ENCODE results near the gene HAGH.

Gene HAGH

GRCh38 chr16:1823821-1824220 lies 2.8 kb downstream of the HAGH start:
- no peaks in the 10 kb centered on the region for H3K9me2 ChIP-seq (replicated peaks; ENCODE audit: insufficient read depth, low read length)

GRCh38 chr16:1822801-1823200 lies 3.8 kb downstream of the HAGH start:
- H3K4me1 ChIP-seq (ENCODE audit: low read length): peaks cover 5% of the 10 kb centered on the region; the same call in 1 of the 2 replicates
- H2AFZ ChIP-seq (ENCODE audit: low read length): no peak overlapping the region
- TF ChIP-seq EZH2 (optimal IDR thresholded peaks at IDR 0.05; ENCODE audit: low read depth, low read length) (no peak), EZH2phosphoT487 (IDR thresholded peaks at IDR 0.05; ENCODE audit: low read length) (no peak), CTCF (IDR thresholded peaks at IDR 0.05; ENCODE audit: low read length) (no peak)
- DNase-seq: no peak
- no peaks in the 10 kb centered on the region for H3K27me3 ChIP-seq (replicated peaks; ENCODE audit: insufficient read depth, low read length)
- H3K4me3 ChIP-seq (ENCODE audit: low read length): no peak overlapping the region
- H3K36me3 ChIP-seq (replicated peaks; ENCODE audit: insufficient read depth, low read length): no peaks in the 10 kb centered on the region
- H3K4me2 ChIP-seq (ENCODE audit: low read depth, low read length): no peak overlapping the region
- no peaks in the 10 kb centered on the region for H4K20me1 ChIP-seq (ENCODE audit: insufficient read depth, low read length)
- H3K79me2 ChIP-seq (ENCODE audit: low read length): peaks cover 43% of the 10 kb centered on the region
- H3K9ac ChIP-seq (ENCODE audit: low read length): no peak overlapping the region
- no peaks in the 10 kb centered on the region for H3K9me2 ChIP-seq (replicated peaks; ENCODE audit: insufficient read depth, low read length)
- H3K9me3 ChIP-seq (replicated peaks; ENCODE audit: insufficient read depth, low read length): no peaks in the 10 kb centered on the region
- no peak overlapping the region for H3K27ac ChIP-seq (ENCODE audit: low read length)
- H3F3A ChIP-seq (ENCODE audit: insufficient read depth, low read length): peaks cover 6% of the 10 kb centered on the region

More at GRCh38 chr16:1823821-1824220, 2.8 kb downstream of the HAGH start:
- H3K27me3 ChIP-seq (replicated peaks; ENCODE audit: insufficient read depth, low read length): no peaks in the 10 kb centered on the region
- H3F3A ChIP-seq (ENCODE audit: insufficient read depth, low read length): peaks cover 6% of the 10 kb centered on the region
- H3K36me3 ChIP-seq (replicated peaks; ENCODE audit: insufficient read depth, low read length): no peaks in the 10 kb centered on the region
- peaks cover 53% of the 10 kb centered on the region for H3K79me2 ChIP-seq (ENCODE audit: low read length)
- H4K20me1 ChIP-seq (ENCODE audit: insufficient read depth, low read length): no peaks in the 10 kb centered on the region
- H3K9me3 ChIP-seq (replicated peaks; ENCODE audit: insufficient read depth, low read length): no peaks in the 10 kb centered on the region
- DNase-seq: peak; percentile 65
- H2AFZ ChIP-seq (ENCODE audit: low read length): no peak overlapping the region
- H3K9ac ChIP-seq (ENCODE audit: low read length): no peak overlapping the region; the same call in 1 of the 2 replicates
- TF ChIP-seq CTCF (IDR thresholded peaks at IDR 0.05; ENCODE audit: low read length) (peak; percentile 46), EZH2 (optimal IDR thresholded peaks at IDR 0.05; ENCODE audit: low read depth, low read length) (no peak), EZH2phosphoT487 (IDR thresholded peaks at IDR 0.05; ENCODE audit: low read length) (no peak)
- peak overlapping the region; percentile 52; the same call in 1 of the 2 replicates for H3K27ac ChIP-seq (ENCODE audit: low read length)
- H3K4me1 ChIP-seq (ENCODE audit: low read length): peaks cover 7% of the 10 kb centered on the region; the same call in 1 of the 2 replicates
- peak overlapping the region; percentile 30; the same call in 1 of the 2 replicates for H3K4me3 ChIP-seq (ENCODE audit: low read length)
- peak overlapping the region; percentile 50; the same call in 1 of the 2 replicates for H3K4me2 ChIP-seq (ENCODE audit: low read depth, low read length)

GRCh38 chr16:1821861-1822611 lies 4.6 kb downstream of the HAGH start:
- no peak for TF ChIP-seq CTCF (IDR thresholded peaks at IDR 0.05; ENCODE audit: low read length)
- no peak for TF ChIP-seq EZH2 (optimal IDR thresholded peaks at IDR 0.05; ENCODE audit: low read depth, low read length)
- no peak for TF ChIP-seq EZH2phosphoT487 (IDR thresholded peaks at IDR 0.05; ENCODE audit: low read length)
- no peak overlapping the region for H2AFZ ChIP-seq (ENCODE audit: low read length)
- H3K4me3 ChIP-seq (ENCODE audit: low read length): no peak overlapping the region
- H3K4me2 ChIP-seq (ENCODE audit: low read depth, low read length): no peak overlapping the region
- no peaks in the 10 kb centered on the region for H3K27me3 ChIP-seq (replicated peaks; ENCODE audit: insufficient read depth, low read length)
- H3F3A ChIP-seq (ENCODE audit: insufficient read depth, low read length): peaks cover 6% of the 10 kb centered on the region
- no peaks in the 10 kb centered on the region for H3K36me3 ChIP-seq (replicated peaks; ENCODE audit: insufficient read depth, low read length)
- H3K9me3 ChIP-seq (replicated peaks; ENCODE audit: insufficient read depth, low read length): no peaks in the 10 kb centered on the region
- peaks cover 5% of the 10 kb centered on the region; the same call in 1 of the 2 replicates for H3K4me1 ChIP-seq (ENCODE audit: low read length)
- no peak overlapping the region for H3K27ac ChIP-seq (ENCODE audit: low read length)
- H4K20me1 ChIP-seq (ENCODE audit: insufficient read depth, low read length): no peaks in the 10 kb centered on the region
- DNase-seq: no peak
- H3K9ac ChIP-seq (ENCODE audit: low read length): no peak overlapping the region
- H3K79me2 ChIP-seq (ENCODE audit: low read length): peaks cover 35% of the 10 kb centered on the region
- H3K9me2 ChIP-seq (replicated peaks; ENCODE audit: insufficient read depth, low read length): no peaks in the 10 kb centered on the region
